Measurements from ENCODE around the gene CHST6. TPM values are rescaled to one million over a fixed set of nuclear protein-coding genes. Genes with fewer than 3 reads are reported as not detected.

The CHST6 gene
- total RNA-seq, 1 donor from 2014 or later: 1.4 TPM

DNA sequence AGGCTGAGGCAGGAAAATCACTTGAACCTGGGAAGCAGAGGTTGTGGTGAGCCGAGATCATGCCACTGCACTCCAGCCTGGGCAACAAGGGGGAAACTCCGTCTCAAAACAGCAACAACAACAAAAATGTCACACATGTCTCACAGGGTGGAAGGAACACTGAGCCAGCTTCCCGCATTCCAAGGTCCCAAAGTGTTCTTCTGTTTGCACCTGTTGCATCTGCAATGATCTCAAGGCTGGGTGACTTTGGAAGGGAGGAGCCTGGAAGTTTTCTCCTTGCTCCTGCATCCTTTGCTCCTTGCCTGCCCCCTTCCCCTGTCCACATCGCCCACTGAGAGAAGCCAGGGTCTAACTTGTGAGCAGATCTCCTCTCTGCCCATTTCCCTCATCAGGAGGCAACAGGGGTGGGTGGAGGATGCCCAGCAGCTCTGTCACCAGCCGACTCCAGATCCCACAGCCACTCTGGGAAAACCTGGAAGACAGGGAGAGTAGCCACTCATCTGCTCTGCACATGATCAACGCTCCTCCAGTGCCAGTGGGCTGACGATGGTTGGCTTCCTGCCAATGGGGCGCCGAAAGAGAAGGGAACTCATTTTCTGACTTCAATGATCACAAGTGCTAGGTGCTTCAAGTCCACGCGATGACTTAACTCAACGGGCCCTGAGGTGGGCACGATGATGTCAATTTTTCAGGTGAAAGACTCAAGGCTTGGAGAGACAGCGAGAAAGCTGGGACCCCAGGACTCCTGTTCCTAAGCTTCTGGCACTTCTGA, 12.6 kb downstream of the CHST6 start:
- H3K36me3 ChIP-seq: no peaks in the 10 kb centered on the region
- no peak overlapping the region for H3K27ac ChIP-seq (replicated peaks)
- no peak for DNase-seq
- TF ChIP-seq, protein P1, sequence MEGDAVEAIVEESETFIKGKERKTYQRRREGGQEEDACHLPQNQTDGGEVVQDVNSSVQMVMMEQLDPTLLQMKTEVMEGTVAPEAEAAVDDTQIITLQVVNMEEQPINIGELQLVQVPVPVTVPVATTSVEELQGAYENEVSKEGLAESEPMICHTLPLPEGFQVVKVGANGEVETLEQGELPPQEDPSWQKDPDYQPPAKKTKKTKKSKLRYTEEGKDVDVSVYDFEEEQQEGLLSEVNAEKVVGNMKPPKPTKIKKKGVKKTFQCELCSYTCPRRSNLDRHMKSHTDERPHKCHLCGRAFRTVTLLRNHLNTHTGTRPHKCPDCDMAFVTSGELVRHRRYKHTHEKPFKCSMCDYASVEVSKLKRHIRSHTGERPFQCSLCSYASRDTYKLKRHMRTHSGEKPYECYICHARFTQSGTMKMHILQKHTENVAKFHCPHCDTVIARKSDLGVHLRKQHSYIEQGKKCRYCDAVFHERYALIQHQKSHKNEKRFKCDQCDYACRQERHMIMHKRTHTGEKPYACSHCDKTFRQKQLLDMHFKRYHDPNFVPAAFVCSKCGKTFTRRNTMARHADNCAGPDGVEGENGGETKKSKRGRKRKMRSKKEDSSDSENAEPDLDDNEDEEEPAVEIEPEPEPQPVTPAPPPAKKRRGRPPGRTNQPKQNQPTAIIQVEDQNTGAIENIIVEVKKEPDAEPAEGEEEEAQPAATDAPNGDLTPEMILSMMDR (IDR thresholded peaks at IDR 0.05; ENCODE audit: borderline replicate concordance): no peak
- H3K27me3 ChIP-seq (ENCODE audit: low read depth): no peaks in the 10 kb centered on the region
- intact Hi-C loops (cut with micrococcal nuclease): loop anchor here (10.0 kb wide), 1 partner anchor 132 kb away; no protein-coding TSS in a partner anchor
- H3K4me1 ChIP-seq: no peaks in the 10 kb centered on the region
- H3K4me3 ChIP-seq: no peak overlapping the region
- H3K9me3 ChIP-seq (replicated peaks): no peaks in the 10 kb centered on the region

DNA sequence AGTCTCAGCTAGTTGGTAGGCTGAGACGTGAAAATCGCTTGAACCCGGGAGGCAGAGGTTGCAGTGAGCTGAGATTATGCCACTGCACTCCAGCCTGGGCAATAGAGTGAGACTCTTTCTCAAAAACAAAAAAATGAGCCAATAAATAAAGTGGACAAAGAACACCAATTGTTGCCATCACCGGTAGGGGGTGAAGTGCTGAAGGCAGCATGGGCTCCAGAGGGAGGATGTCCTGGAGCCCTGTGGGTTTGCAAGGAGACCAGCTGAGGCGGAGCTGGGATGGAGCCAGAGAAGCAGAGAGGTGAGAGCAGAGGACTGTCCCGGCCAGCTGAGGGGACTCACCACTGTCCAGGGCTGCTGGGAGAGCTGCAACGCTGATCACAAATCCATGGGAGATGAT, 13.8 kb downstream of the CHST6 start:
- H3K27ac ChIP-seq (replicated peaks): no peak overlapping the region
- intact Hi-C loops (cut with micrococcal nuclease): loop anchor here (10.0 kb wide), 1 partner anchor 133 kb away; no protein-coding TSS in a partner anchor
- no peaks in the 10 kb centered on the region for H3K27me3 ChIP-seq (ENCODE audit: low read depth)
- no peaks in the 10 kb centered on the region for H3K36me3 ChIP-seq
- no peaks in the 10 kb centered on the region for H3K4me1 ChIP-seq
- H3K9me3 ChIP-seq (replicated peaks): no peaks in the 10 kb centered on the region
- no peak for DNase-seq
- TF ChIP-seq, protein P1 (IDR thresholded peaks at IDR 0.05; ENCODE audit: borderline replicate concordance): no peak
- no peak overlapping the region for H3K4me3 ChIP-seq

DNA sequence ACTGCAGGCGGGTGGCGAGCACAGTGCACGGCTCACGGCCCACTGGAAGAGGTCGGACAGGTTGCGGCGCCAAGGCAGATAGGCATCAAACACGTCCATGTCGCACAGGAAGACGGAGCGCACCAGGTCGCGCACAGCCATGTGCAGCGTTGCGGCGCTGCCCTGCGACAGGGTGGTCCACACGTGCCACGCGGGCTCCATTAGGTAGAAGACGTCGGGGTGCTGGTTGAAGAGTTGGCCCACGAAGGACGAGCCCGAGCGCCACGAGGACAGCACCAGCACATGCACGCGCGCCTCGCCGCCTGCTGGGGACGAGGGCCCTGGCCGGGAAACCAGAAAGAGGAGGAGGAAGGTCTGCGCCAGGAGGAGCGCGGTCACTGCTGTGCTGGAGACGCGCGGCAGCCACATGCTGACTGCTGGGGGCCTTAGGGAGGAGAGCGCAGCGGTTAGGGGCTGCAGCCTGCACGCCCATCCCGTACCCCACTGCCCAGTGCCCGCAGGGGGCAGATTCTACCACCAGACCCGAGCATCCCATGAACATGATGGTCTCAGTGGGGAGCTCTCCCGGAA, 15.7 kb downstream of the CHST6 start:
- Histone ChIP-seq H3K4me1 (no peaks in the 10 kb centered on the region), H3K36me3 (no peaks in the 10 kb centered on the region), H3K27ac (replicated peaks) (no peak overlapping the region), H3K4me3 (no peak overlapping the region), H3K27me3 (ENCODE audit: low read depth) (no peaks in the 10 kb centered on the region), H3K9me3 (replicated peaks) (no peaks in the 10 kb centered on the region)
- no peak for DNase-seq
- intact Hi-C loops (cut with micrococcal nuclease): no loop called here
- TF ChIP-seq, protein P1 (IDR thresholded peaks at IDR 0.05; ENCODE audit: borderline replicate concordance): no peak

DNA sequence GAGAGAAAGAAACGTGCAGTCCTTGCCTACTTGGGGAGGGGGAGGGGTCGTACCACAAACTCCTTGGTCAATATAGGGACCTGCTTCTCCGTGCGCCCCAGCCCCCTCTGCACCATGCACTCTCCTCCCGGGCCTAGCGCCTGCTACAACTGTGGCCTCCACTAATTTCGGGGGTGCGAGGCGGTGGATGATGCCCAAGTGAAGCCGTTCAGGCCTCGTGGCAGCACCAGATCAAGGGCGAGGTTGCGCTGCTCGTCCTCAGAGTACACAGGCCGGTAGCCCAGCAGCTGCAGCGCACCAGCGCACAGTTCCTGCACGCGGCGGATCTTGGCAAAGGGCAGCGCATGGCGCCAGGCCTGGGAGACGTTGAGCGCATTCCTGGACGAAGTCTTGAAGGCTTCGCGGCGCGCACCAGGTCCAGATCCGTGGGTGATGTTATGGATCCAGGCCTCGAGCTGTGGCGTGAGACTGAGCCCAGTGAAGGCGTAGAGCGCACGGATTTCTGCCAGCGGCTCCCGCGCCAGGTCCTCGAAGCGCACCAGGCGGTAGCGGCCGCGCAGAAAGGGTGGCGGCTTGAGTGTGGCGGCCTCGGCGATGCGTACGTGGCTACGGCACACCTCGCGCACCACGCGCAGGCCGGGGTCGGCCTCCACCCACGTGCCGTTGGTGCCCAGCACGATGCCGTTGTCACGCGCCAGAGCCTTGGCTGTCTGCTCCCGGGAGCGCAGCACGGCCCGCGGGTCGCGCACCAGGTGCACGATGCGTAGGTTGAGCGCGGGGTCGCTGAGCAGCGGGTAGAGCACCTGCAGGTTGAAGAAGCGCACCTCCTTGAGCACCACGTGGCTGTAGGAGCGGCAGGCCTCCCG, 16.5 kb downstream of the CHST6 start:
- intact Hi-C loops (cut with micrococcal nuclease): no loop called here
- no peaks in the 10 kb centered on the region for H3K27me3 ChIP-seq (ENCODE audit: low read depth)
- TF ChIP-seq, protein P1 (IDR thresholded peaks at IDR 0.05; ENCODE audit: borderline replicate concordance): no peak
- H3K27ac ChIP-seq (replicated peaks): no peak overlapping the region
- H3K4me3 ChIP-seq: no peak overlapping the region
- H3K4me1 ChIP-seq: no peaks in the 10 kb centered on the region
- no peaks in the 10 kb centered on the region for H3K36me3 ChIP-seq
- DNase-seq: no peak
- no peaks in the 10 kb centered on the region for H3K9me3 ChIP-seq (replicated peaks)

DNA sequence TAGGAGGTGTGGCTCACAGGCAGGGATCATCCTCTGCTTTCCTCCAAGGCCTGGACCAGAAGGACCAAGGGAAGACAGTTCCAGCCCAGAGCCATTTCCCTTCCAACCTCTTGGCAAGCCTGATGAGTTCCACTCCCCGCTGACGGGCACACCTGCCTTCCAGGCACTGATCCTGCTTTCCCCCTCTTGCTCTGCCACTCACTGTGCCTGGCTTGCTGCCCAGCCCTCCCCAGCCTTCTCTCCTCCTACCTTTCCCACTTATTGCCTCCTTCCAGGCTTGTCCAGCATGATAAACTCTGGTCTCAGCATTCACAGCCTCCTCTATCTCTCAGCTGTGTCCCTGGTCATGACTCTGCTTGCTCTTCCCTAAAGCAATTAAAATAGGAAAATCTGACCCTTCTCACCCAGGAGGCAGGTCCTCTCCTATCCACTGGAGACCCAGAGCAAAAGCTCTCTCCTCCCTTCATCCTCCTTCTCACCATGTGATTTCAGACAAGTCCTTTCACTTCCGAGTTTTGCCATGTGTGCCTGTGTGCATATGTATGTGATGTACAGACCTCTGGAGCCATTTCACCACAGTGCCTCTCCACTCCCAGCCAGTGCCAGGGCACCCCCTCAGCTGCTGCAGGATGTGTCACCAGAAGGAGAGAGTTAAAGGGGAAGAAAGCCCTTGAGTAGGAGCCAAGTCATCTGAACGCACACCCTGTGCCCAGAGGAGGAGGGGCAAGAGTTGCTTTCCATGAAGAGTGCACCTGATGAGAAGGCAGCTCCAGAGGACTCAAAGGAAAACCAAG, 17.4 kb downstream of the CHST6 start:
- Histone ChIP-seq H3K36me3 (no peaks in the 10 kb centered on the region), H3K27ac (replicated peaks) (no peak overlapping the region), H3K4me1 (no peaks in the 10 kb centered on the region), H3K9me3 (replicated peaks) (no peaks in the 10 kb centered on the region), H3K27me3 (ENCODE audit: low read depth) (no peaks in the 10 kb centered on the region), H3K4me3 (no peak overlapping the region)
- TF ChIP-seq, protein P1 (IDR thresholded peaks at IDR 0.05; ENCODE audit: borderline replicate concordance): no peak
- DNase-seq: no peak
- intact Hi-C loops (cut with micrococcal nuclease): no loop called here
